Caco-2 (cell line): ENCODE measurements around the gene LEKR1. TPM values are rescaled to one million over a fixed set of nuclear protein-coding genes. Genes with fewer than 3 reads are reported as not detected.
A peak's percentile ranks its signal among the peaks of the same experiment; 100 is the strongest.

Experiments used
- BruUV-seq: library from RNA; stranded (reverse); fragments of 400-500 nt; replicated peaks from 2 replicates; lab custom pipeline; 2021; lab: Mats Ljungman, UMichigan
- CTCF ChIA-PET: fragments of 300-600 bp; sonication (Branson Sonifier 250); formaldehyde crosslinking; loops from one replicate; lab custom pipeline; 2022; ENCODE audit warnings: antibody characterized with exemption; lab: Charles Lee
- POLR2A ChIA-PET: fragments of 300-600 bp; sonication (Branson Sonifier 250); formaldehyde crosslinking; loops from one replicate; lab custom pipeline; 2022; ENCODE audit warnings: antibody characterized with exemption; lab: Charles Lee
- DNase-seq, 2 experiments: peaks; one replicate each; pipeline versions ENCODE4 v3.0.0 to v3.0.0-alpha.2; 2020 to 2022
- H3K27me3 ChIP-seq: replicated peaks from 2 replicates; pipeline ENCODE4 v1.6.0; 2011; ENCODE audit warnings: low read length; ENCODE audit not compliant: control insufficient read depth, insufficient read depth
- H3K36me3 ChIP-seq: 2 replicates; pipeline ENCODE4 v1.5.1; 2011; ENCODE audit warnings: low read length; ENCODE audit not compliant: control insufficient read depth, insufficient read depth
- H3K4me1 ChIP-seq: fragments of 250-450 bp; sonication (Bioruptor Pico); 2 replicates; pipeline ENCODE4 v1.5.1; 2020; ENCODE audit warnings: mild to moderate bottlenecking
- H3K4me3 ChIP-seq: 2 replicates; pipeline ENCODE4 v1.5.1; 2011; ENCODE audit warnings: low read depth, mild to moderate bottlenecking, control low read depth, low read length
- H3K9me3 ChIP-seq: fragments of 250-450 bp; sonication (Bioruptor Pico); 2 replicates; pipeline ENCODE4 v1.5.1; 2020; ENCODE audit warnings: mild to moderate bottlenecking, moderate library complexity
- H3K27ac Mint-ChIP-seq: one replicate; pipeline ENCODE4 v1.8.0; 2022; ENCODE audit warnings: mixed read lengths; ENCODE audit not compliant: unreplicated experiment
- H3K27me3 Mint-ChIP-seq: one replicate; pipeline ENCODE4 v1.8.0; 2022; ENCODE audit warnings: mixed read lengths; ENCODE audit not compliant: insufficient read depth, unreplicated experiment
- H3K36me3 Mint-ChIP-seq: one replicate; pipeline ENCODE4 v1.8.0; 2022; ENCODE audit warnings: mild to moderate bottlenecking, mixed read lengths; ENCODE audit not compliant: insufficient read depth, unreplicated experiment
- H3K4me1 Mint-ChIP-seq: one replicate; pipeline ENCODE4 v1.8.0; 2022; ENCODE audit warnings: low read depth, mixed read lengths; ENCODE audit not compliant: unreplicated experiment
- H3K4me3 Mint-ChIP-seq: one replicate; pipeline ENCODE4 v1.8.0; 2022; ENCODE audit warnings: mild to moderate bottlenecking, moderate library complexity, mixed read lengths; ENCODE audit not compliant: unreplicated experiment
- H3K9me3 Mint-ChIP-seq: one replicate; pipeline ENCODE4 v1.8.0; 2022; ENCODE audit warnings: mixed read lengths; ENCODE audit not compliant: unreplicated experiment
- intact Hi-C: fragments of 100-400 bp; cut with micrococcal nuclease; formaldehyde crosslinking; loops from one replicate; pipeline ENCODE4 v1.10.0; 2022; ENCODE audit not compliant: unreplicated experiment
- total RNA-seq: library from RNA; stranded (reverse); gene quantifications from 2 replicates; pipeline ENCODE4 v1.2.3, GENCODE V29; 2022
- TF ChIP-seq, protein P1 (sequence below), 2 experiments: fragments of 200-600 bp in 1 of 2; IDR thresholded peaks; 1 replicate in 1 of 2; 2 replicates in 1 of 2; pipeline versions ENCODE4 v1.5.1 to v1.8.0; 2011 to 2022; ENCODE audit warnings: antibody characterized with exemption in 1 of 2, control low read depth in 1 of 2, inconsistent platforms in 1 of 2, low read depth in 1 of 2, low read length in 1 of 2, mild to moderate bottlenecking in 1 of 2, moderate library complexity in 1 of 2; ENCODE audit not compliant: insufficient read depth in 1 of 2, severe bottlenecking in 1 of 2, unreplicated experiment in 1 of 2

The LEKR1 gene
- total RNA-seq, 1 experiment from 2014 or later, result 1.6 TPM

DNA sequence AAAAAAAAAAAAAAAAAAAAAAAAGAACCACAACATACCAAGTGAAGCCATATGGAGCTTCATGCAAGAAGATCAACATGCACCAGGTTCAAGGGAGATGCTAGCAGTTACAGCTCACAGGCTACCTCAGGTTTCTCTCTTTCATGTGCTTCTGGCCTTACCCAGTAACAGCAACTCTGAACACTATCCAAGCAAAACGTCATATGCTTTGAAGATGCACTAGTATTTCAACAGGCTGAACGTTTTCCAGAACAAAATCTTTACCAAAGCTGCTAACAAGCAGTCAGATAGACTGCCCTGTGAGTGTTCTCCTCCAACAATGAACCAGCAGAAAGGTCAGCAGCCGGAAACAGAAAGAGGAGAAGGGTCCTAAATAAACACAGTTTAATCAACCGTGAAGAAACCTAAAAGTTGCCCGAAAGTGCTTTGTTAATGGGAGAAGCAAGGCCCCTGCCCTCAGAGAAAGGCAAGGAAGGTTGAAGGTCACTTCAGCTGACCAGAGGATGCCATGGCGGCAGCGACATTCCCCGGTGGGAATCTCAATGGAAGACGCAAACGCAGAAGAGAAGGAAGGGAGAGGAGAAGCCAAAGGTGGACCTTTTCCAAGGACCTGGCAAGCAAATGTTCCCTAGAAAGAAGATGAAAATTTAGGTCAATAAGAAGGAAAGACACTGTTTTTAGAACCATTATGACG is 253.7 kb downstream of the LEKR1 start:
- intact Hi-C loops, result no loop called here
- ChIA-PET POLR2A (no interaction called here), CTCF (interaction anchor here (0.6 to 0.7 kb wide), 2 partner anchors 12 to 50 kb away, joined by 3 to 4 read pairs; no protein-coding TSS in a partner anchor)
- BruUV-seq, result no TSS peak
- TF ChIP-seq, protein P1, sequence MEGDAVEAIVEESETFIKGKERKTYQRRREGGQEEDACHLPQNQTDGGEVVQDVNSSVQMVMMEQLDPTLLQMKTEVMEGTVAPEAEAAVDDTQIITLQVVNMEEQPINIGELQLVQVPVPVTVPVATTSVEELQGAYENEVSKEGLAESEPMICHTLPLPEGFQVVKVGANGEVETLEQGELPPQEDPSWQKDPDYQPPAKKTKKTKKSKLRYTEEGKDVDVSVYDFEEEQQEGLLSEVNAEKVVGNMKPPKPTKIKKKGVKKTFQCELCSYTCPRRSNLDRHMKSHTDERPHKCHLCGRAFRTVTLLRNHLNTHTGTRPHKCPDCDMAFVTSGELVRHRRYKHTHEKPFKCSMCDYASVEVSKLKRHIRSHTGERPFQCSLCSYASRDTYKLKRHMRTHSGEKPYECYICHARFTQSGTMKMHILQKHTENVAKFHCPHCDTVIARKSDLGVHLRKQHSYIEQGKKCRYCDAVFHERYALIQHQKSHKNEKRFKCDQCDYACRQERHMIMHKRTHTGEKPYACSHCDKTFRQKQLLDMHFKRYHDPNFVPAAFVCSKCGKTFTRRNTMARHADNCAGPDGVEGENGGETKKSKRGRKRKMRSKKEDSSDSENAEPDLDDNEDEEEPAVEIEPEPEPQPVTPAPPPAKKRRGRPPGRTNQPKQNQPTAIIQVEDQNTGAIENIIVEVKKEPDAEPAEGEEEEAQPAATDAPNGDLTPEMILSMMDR (IDR thresholded peaks at IDR 0.05; ENCODE audit: insufficient read depth in 1 of 2, low read depth in 1 of 2, low read length in 1 of 2, severe bottlenecking in 1 of 2, unreplicated experiment in 1 of 2), result no peak
- H3K36me3 Mint-ChIP-seq, result no peaks in the 10 kb centered on the region
- H3K27ac Mint-ChIP-seq, result no peak overlapping the region
- Histone ChIP-seq H3K27me3 (no peaks in the 10 kb centered on the region), H3K4me3 (no peak overlapping the region), H3K4me1 (peaks cover 9% of the 10 kb centered on the region), H3K36me3 (no peaks in the 10 kb centered on the region), H3K9me3 (no peaks in the 10 kb centered on the region)
- H3K4me1 Mint-ChIP-seq, result peaks cover 11% of the 10 kb centered on the region
- no peaks in the 10 kb centered on the region for H3K27me3 Mint-ChIP-seq
- no peaks in the 10 kb centered on the region for H3K9me3 Mint-ChIP-seq
- H3K4me3 Mint-ChIP-seq, result no peak overlapping the region
- DNase-seq, result no peak

DNA sequence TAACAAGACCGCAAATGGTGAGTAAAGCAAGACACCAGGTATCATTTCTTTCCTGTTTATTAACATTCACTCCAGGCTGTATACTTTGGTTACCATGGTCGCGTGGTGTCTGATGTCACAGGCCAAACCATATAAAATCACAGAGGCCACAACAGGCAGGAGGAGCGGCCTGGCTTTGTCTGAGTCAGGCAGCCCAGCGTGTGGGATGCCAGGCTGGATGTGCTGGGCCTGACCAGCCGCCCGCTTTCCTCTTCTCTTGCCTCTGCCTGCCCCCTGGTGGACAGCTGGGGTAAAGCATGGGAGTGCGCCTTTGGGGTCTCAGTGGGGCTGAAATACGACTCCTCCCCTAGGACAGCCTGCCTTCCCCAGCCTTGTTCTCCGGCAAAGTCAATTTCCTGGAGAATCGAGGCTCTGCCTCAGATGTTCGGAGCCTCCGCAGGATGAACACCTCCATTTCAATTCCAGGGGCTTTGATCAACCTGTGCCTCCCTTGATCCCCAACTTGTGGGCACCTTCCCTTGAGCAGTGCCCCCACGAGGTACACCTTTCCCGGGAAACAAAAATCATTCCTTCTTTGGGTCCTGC is 255.6 kb downstream of the LEKR1 start:
- peak; percentile 85 to 91 for DNase-seq
- Mint-ChIP-seq H3K9me3 (no peaks in the 10 kb centered on the region), H3K27me3 (no peaks in the 10 kb centered on the region), H3K4me1 (peaks cover 11% of the 10 kb centered on the region), H3K4me3 (no peak overlapping the region), H3K36me3 (no peaks in the 10 kb centered on the region), H3K27ac (peak overlapping the region; percentile 66)
- TF ChIP-seq, protein P1 (IDR thresholded peaks at IDR 0.05; ENCODE audit: insufficient read depth in 1 of 2, low read depth in 1 of 2, low read length in 1 of 2, severe bottlenecking in 1 of 2, unreplicated experiment in 1 of 2), result peak; percentile 94
- no peaks in the 10 kb centered on the region for H3K9me3 ChIP-seq
- ChIA-PET POLR2A (no interaction called here), CTCF (interaction anchor here (0.7 to 2.0 kb wide), 3 partner anchors 56 to 408 kb away, joined by 3 to 8 read pairs (median 4); no protein-coding TSS in a partner anchor)
- no peak overlapping the region for H3K4me3 ChIP-seq
- H3K27me3 ChIP-seq, result no peaks in the 10 kb centered on the region
- intact Hi-C loops, result loop anchor here (1.0 kb wide), 5 partner anchors 49 to 546 kb away; partner anchors contain the start of gene TIPARP
- H3K4me1 ChIP-seq, result peaks cover 6% of the 10 kb centered on the region
- TSS peak; percentile 17 for BruUV-seq
- H3K36me3 ChIP-seq, result no peaks in the 10 kb centered on the region

DNA sequence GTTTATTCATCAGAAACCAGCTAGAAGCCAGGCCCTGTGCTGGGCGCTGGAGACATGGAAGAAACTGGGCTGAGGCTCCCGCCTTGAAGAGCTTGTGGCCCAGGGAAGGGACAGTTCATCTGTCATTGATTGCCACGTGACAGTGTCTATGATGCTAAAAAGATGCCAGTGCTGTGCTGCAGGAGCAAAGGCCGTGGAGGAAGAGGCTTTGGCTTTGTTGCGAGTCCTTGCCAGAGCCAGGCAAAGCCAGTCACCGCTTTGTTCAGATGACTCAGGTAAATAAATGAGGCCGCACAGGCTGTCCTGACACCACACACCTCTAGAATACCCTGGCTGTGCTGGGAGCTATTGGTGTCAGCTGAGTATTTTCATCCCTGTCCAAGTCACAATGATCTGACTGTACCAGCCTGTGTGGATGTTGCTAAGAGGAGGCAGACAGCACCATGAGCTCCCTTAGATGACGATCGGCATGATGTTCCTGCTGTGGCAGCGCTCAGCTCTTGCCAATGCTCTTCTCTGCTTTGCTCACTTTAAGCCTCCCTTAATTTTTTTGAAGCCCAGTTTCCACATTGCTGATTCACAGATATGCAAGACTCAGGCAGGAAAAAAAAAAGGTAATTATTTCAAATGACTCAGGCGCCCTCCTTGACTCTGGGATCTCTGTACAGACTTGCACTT is 256.3 kb downstream of the LEKR1 start:
- Histone ChIP-seq H3K27me3 (no peaks in the 10 kb centered on the region), H3K9me3 (no peaks in the 10 kb centered on the region), H3K4me3 (no peak overlapping the region), H3K4me1 (peaks cover 13% of the 10 kb centered on the region), H3K36me3 (no peaks in the 10 kb centered on the region)
- TF ChIP-seq, protein P1 (IDR thresholded peaks at IDR 0.05; ENCODE audit: insufficient read depth in 1 of 2, low read depth in 1 of 2, low read length in 1 of 2, severe bottlenecking in 1 of 2, unreplicated experiment in 1 of 2), result no peak
- no peak for DNase-seq
- Mint-ChIP-seq H3K36me3 (no peaks in the 10 kb centered on the region), H3K27ac (no peak overlapping the region), H3K9me3 (no peaks in the 10 kb centered on the region), H3K27me3 (no peaks in the 10 kb centered on the region), H3K4me3 (no peak overlapping the region), H3K4me1 (peaks cover 14% of the 10 kb centered on the region)
- intact Hi-C loops, result no loop called here
- POLR2A ChIA-PET, result no interaction called here
- CTCF ChIA-PET, result interaction anchor here (0.7 to 2.0 kb wide), 3 partner anchors 55 to 409 kb away, joined by 3 to 8 read pairs (median 4); no protein-coding TSS in a partner anchor
- no TSS peak for BruUV-seq
